Esophagus muscularis mucosa (tissue), 4 donors: Measurements from ENCODE around the gene AUH.

Source experiments
- EP300 ChIP-seq: sonication (generic); formaldehyde crosslinking; IDR thresholded peaks from one replicate; pipeline ENCODE4 v1.6.1; 2017; ENCODE audit warnings: antibody characterized with exemption
- POLR2AphosphoS5 ChIP-seq, 2 donors: sonication (generic); formaldehyde crosslinking; IDR thresholded peaks; one replicate each; pipeline ENCODE4 v1.6.1; 2017; ENCODE audit warnings: antibody characterized with exemption in 2 of 2
- TF ChIP-seq, protein P1 (sequence below), 3 experiments: fragments of 200-600 bp in 2 of 3; fragments of 450-650 bp in 1 of 3; sonication (generic) in 2 of 3; IDR thresholded peaks; one replicate each; pipeline ENCODE4 v1.5.1; 2017 to 2019; ENCODE audit warnings: antibody characterized with exemption in 3 of 3, mild to moderate bottlenecking in 2 of 3, moderate library complexity in 1 of 3

DNA sequence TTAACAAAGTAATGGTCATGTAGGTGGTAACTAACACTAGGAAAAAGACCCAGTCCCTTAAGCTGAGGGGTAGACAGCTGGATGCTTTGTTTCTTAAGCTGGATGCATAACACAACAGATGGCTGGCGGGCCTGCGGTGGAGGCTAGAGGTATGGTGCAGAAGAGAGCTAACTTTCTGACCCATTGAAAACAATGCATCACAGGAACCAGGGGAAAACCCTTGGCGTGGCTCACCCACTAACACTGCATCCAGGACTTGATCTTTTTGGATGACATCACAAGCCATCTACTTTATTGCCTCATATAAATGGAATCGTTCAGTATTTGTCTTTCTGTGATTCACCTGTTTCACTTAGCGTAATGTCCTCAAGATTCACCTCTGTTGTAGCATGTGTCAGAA, 138.7 kb downstream of the AUH start:
- TF ChIP-seq, protein P1, sequence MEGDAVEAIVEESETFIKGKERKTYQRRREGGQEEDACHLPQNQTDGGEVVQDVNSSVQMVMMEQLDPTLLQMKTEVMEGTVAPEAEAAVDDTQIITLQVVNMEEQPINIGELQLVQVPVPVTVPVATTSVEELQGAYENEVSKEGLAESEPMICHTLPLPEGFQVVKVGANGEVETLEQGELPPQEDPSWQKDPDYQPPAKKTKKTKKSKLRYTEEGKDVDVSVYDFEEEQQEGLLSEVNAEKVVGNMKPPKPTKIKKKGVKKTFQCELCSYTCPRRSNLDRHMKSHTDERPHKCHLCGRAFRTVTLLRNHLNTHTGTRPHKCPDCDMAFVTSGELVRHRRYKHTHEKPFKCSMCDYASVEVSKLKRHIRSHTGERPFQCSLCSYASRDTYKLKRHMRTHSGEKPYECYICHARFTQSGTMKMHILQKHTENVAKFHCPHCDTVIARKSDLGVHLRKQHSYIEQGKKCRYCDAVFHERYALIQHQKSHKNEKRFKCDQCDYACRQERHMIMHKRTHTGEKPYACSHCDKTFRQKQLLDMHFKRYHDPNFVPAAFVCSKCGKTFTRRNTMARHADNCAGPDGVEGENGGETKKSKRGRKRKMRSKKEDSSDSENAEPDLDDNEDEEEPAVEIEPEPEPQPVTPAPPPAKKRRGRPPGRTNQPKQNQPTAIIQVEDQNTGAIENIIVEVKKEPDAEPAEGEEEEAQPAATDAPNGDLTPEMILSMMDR (IDR thresholded peaks at IDR 0.05) = no peak
- no peak for TF ChIP-seq POLR2AphosphoS5 (IDR thresholded peaks at IDR 0.05)
- TF ChIP-seq EP300 = no peak
